Subcutaneous adipose tissue (tissue), 4 donors: Measurements from ENCODE around the gene MRPL21. TPM values are rescaled to one million over a fixed set of nuclear protein-coding genes. Genes with fewer than 3 reads are reported as not detected.

ENCODE experiments used
- total RNA-seq, 4 donors: library from RNA; depleted of rRNA; stranded (reverse); fragments of >200 nt; gene quantifications; one replicate each; pipeline ENCODE4 v1.1.0, GENCODE V29; 2016
- TF ChIP-seq, protein P1 (sequence below): fragments of 450-650 bp; IDR thresholded peaks from one replicate; pipeline ENCODE4 v1.5.1; 2016; ENCODE audit warnings: low read depth, mild to moderate bottlenecking, control low read depth, antibody characterized with exemption, moderate library complexity

The MRPL21 gene
- total RNA-seq, 4 donors from 2014 or later: 23.5 to 47.6 (median 37.6) TPM

DNA sequence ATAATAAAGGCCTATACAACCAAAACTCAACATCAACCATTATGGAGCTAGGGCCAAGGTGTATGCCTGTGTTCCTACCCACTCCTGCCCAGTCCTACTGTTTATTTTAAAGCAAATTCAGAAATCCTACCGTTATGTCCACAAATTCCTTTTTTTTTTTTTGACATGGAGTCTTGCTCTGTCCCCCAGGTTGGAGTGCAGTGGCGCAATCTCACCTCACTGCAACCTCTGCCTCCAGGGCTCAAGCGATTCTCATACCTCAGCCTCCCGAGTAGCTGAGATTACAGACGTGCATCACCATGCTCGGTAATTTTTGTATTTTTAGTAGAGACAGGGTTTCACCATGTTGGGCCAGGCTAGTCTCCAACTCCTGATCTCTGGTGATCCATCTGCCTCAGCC, 58.8 kb downstream of the MRPL21 start:
- TF ChIP-seq, protein P1, sequence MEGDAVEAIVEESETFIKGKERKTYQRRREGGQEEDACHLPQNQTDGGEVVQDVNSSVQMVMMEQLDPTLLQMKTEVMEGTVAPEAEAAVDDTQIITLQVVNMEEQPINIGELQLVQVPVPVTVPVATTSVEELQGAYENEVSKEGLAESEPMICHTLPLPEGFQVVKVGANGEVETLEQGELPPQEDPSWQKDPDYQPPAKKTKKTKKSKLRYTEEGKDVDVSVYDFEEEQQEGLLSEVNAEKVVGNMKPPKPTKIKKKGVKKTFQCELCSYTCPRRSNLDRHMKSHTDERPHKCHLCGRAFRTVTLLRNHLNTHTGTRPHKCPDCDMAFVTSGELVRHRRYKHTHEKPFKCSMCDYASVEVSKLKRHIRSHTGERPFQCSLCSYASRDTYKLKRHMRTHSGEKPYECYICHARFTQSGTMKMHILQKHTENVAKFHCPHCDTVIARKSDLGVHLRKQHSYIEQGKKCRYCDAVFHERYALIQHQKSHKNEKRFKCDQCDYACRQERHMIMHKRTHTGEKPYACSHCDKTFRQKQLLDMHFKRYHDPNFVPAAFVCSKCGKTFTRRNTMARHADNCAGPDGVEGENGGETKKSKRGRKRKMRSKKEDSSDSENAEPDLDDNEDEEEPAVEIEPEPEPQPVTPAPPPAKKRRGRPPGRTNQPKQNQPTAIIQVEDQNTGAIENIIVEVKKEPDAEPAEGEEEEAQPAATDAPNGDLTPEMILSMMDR: no peak

DNA sequence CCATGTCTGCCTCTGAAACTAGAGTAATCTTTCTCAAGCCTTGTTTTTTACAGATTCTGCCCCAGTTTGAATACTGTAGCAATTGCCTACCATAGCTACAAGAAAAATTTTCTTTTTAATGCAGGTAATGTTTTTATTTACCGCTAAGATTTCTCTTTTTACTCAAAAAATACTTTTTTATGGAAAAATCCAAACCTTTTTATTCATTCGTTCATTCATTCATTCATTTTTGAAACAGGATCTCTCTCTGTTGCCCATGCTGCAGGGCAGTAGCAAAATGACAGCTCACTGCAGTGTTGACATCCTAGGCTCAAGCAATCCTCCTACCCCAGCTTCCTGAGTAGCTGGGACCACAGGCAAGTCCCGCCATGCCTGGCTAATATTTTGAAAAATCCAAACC, 59.3 kb downstream of the MRPL21 start:
- TF ChIP-seq, protein P1: no peak

DNA sequence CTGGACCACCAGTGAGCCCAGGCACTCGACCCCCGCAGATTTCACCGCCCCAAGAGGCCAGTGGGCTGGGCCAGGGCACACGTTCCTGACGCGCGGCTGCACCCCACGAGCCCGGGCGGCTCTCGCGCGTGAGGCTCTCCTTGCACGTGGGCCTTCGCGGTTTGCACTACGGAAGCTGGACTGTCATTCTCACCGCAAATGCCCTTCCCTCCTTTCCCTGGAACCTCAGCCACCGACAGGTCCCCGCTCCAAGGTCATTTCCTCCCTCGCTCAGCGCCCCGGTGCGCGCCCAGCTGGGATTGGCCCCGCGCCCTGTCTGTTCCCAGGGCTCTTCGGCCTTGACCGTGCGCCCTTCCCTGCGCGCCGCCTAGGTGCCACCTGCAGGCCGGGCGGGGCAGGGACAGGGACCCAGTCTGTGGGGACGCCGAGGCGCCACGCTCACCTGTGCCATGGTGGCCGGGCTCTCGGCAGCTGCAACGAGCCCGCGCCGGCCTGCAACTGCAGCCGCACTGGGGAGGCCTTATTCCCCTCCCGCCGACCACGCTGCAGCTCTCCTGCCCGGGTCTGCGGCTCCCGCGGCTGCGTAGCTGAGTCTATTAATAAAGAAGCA, 59.8 kb downstream of the MRPL21 start:
- TF ChIP-seq, protein P1: no peak

DNA sequence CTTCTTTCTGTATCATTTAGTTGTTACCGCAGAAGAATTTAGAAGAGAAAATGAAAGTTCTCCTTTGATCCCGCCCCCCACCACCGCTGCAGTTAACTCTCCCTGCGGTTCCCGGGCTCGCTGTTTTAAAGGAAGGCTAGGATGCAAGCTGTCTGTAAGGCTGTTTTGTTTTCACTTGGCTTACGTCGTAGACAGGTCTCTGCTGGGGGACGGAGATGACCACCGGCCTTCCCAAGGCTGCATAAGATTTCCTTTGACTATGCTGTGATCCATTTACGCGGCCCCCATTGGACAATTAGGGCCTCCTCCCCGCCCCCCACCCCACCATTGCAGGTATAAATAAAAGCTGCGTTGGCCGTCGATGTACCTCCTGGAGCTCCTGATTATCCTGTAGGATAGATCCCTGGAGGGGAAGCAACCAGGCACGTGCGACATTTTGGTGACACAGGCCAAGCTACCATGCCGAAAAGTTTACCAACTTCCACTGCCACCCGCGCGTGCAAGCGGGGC, 60.5 kb downstream of the MRPL21 start:
- TF ChIP-seq, protein P1: no peak

DNA sequence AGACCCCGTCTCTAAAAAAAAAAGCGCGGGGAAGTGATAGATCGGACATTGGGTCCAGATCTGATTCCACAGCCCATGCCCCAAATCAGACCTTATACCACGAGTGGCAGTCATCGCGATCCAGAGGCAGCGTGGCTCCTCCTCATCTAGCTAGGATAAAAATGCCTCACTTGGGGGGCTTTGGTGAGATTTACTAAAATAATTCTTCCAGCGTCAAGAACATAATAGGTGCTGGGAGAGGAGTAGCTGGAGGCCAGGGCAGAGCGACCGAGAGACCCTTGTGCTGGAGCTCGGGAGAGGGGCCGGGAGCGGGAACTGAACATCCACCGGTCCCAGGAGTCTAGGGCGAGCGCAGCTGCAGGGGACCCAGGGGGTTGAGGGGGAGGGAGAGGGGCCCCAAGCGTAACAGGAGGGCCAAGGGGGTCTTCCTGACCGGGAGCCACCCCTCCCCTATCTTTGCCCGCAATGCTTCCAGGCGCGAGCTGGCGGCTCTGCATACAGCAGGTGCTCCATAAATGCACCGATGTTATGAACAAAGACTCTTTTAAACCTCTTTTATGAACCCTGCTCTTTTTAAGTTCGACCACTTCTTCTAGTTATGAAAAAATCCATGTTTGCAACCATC, 61.1 kb downstream of the MRPL21 start:
- TF ChIP-seq, protein P1: no peak

DNA sequence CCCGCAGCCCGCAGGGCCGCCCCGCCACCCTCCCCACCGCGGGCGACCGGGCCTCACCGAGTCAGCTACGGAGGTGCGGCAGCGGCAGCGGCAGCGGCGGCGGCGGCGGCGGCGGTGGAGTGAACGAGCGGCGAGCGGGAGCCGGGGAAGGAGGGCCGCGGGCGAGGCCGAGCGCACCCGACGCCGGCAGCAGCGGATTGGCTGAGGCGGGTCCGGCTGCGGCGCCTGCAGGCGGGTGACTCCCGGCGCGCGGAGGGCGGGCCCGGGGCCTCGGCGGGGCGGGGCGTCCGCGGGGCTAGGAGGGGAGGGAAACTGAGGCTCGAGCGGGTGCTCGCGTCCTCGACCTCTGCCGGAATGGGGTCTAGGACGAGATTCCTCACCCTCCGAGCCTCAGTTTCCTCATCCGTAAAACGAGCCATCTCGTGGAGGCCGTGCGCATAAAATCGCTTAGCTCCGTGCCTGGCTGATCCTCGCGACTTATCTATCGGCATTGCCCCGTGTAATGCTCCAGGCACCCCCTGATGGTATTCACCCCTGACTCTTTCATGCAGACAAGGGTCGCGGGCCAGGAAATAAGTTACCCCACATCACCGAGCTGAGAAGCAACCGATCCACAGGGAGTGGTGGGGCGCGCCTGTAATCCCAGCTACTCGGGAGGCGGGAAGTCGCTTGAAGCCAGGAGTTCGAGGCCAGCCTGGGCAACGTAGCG, 61.8 kb downstream of the MRPL21 start, which contains the start of gene CPT1A:
Gene CPT1A (minus strand): TSS at position 199 of the 709 bp plus-strand sequence. CDS start 26,442 bp downstream, outside the sequence.
- TF ChIP-seq, protein P1: no peak

Other genes with a start within 250 kb of the MRPL21 start
- 1 to 10 TPM in 1 of 4 donors, not detected in 3; 4.9 TPM for gene GAL, start 219.3 kb downstream of the MRPL21 start, total RNA-seq
- gene TESMIN, start 152.3 kb downstream of the MRPL21 start, total RNA-seq: 1 to 10 TPM in 1 of 4 donors, under 1 TPM in 2, not detected in 1; 0.44 to 2.5 (median 0.98) TPM
- 10 to 100 TPM; 26.6 to 47.9 (median 35.8) TPM for gene CPT1A, start 61.9 kb downstream of the MRPL21 start, total RNA-seq
- gene IGHMBP2, start 59 bp upstream of the MRPL21 start, total RNA-seq: 10 to 100 TPM in 2 of 4 donors, 1 to 10 TPM in 2; 7.0 to 21.9 (median 11.4) TPM
- gene MRGPRD, start 77.2 kb upstream of the MRPL21 start, total RNA-seq: not detected
- 10 to 100 TPM in 2 of 4 donors, 1 to 10 TPM in 2; 8.8 to 18.6 (median 10.9) TPM for gene MRGPRF, start 109.4 kb upstream of the MRPL21 start, total RNA-seq
- gene TPCN2, start 145.1 kb upstream of the MRPL21 start, total RNA-seq: 10 to 100 TPM; 12.2 to 30.7 (median 17.6) TPM